H9 (cell line): ENCODE measurements around the gene NRBF2. TPM values are rescaled to one million over a fixed set of nuclear protein-coding genes. Genes with fewer than 3 reads are reported as not detected.

Source experiments
- DNase-seq: peaks from one replicate; pipeline ENCODE4 v3.0.0-alpha.2; 2017
- H2AFZ ChIP-seq: one replicate; pipeline ENCODE4 v1.6.1; 2013; ENCODE audit warnings: mild to moderate bottlenecking, low read length, control low read depth, moderate library complexity
- H2AK5ac ChIP-seq: 2 replicates; pipeline ENCODE4 v1.6.1; 2013; ENCODE audit warnings: low read length, control low read depth, mixed read lengths; ENCODE audit not compliant: insufficient read length
- H2BK120ac ChIP-seq: one replicate; pipeline ENCODE4 v1.6.1; 2013; ENCODE audit warnings: low read depth, mild to moderate bottlenecking, low read length, control low read depth, inconsistent platforms; ENCODE audit not compliant: poor library complexity, severe bottlenecking
- H2BK12ac ChIP-seq: 2 replicates; pipeline ENCODE4 v1.6.1; 2013; ENCODE audit warnings: low read length, control low read depth, mixed read lengths, low read depth; ENCODE audit not compliant: insufficient read length
- H2BK15ac ChIP-seq: 2 replicates; pipeline ENCODE4 v1.6.1; 2013; ENCODE audit warnings: low read depth, low read length, control low read depth
- H2BK20ac ChIP-seq: one replicate; pipeline ENCODE4 v1.6.1; 2013; ENCODE audit warnings: low read depth, mild to moderate bottlenecking, low read length, control low read depth, inconsistent platforms; ENCODE audit not compliant: poor library complexity, severe bottlenecking
- H2BK5ac ChIP-seq: 2 replicates; pipeline ENCODE4 v1.6.1; 2013; ENCODE audit warnings: low read length, control low read depth, mixed read lengths; ENCODE audit not compliant: insufficient read length
- H3K14ac ChIP-seq: 2 replicates; pipeline ENCODE4 v1.6.1; 2013; ENCODE audit warnings: low read length, control low read depth; ENCODE audit not compliant: insufficient read depth
- H3K18ac ChIP-seq: 2 replicates; pipeline ENCODE4 v1.6.1; 2013; ENCODE audit warnings: low read depth, mild to moderate bottlenecking, mixed read lengths, low read length, control low read depth; ENCODE audit not compliant: insufficient read length
- H3K23ac ChIP-seq: 2 replicates; pipeline ENCODE4 v1.6.1; 2013; ENCODE audit warnings: low read length, control low read depth, mixed read lengths, low read depth; ENCODE audit not compliant: insufficient read length
- H3K23me2 ChIP-seq: 2 replicates; pipeline ENCODE4 v1.6.1; 2013; ENCODE audit warnings: low read depth, mild to moderate bottlenecking, mixed read lengths, low read length, control low read depth; ENCODE audit not compliant: insufficient read length, poor library complexity, severe bottlenecking
- H3K27ac ChIP-seq: 2 replicates; pipeline ENCODE4 v1.5.1; 2013; ENCODE audit warnings: low read length, control low read depth, mixed read lengths, low read depth; ENCODE audit not compliant: insufficient read length
- H3K27me3 ChIP-seq: 2 replicates; pipeline ENCODE4 v1.6.1; 2013; ENCODE audit warnings: low read length, control low read depth, inconsistent platforms; ENCODE audit not compliant: insufficient read depth
- H3K4ac ChIP-seq: 2 replicates; pipeline ENCODE4 v1.6.1; 2013; ENCODE audit warnings: low read depth, mild to moderate bottlenecking, control low read depth, inconsistent platforms, low read length, moderate library complexity
- H3K4me1 ChIP-seq: 2 replicates; pipeline ENCODE4 v1.6.1; 2013; ENCODE audit warnings: low read length, control low read depth, inconsistent platforms; ENCODE audit not compliant: insufficient read depth
- H3K4me2 ChIP-seq: 2 replicates; pipeline ENCODE4 v1.6.1; 2013; ENCODE audit warnings: low read length, control low read depth, mixed read lengths; ENCODE audit not compliant: insufficient read length, insufficient read depth
- H3K56ac ChIP-seq: 2 replicates; pipeline ENCODE4 v1.6.1; 2013; ENCODE audit warnings: low read depth, mild to moderate bottlenecking, mixed read lengths, low read length, control low read depth; ENCODE audit not compliant: insufficient read length
- H3K79me1 ChIP-seq: 2 replicates; pipeline ENCODE4 v1.6.1; 2013; ENCODE audit warnings: low read depth, mild to moderate bottlenecking, moderate library complexity, low read length, control low read depth, inconsistent platforms; ENCODE audit not compliant: insufficient read depth, poor library complexity, severe bottlenecking
- H3K79me2 ChIP-seq: 2 replicates; pipeline ENCODE4 v1.6.1; 2013; ENCODE audit warnings: low read length, control low read depth, inconsistent platforms; ENCODE audit not compliant: insufficient read depth
- H3K9ac ChIP-seq: 2 replicates; pipeline ENCODE4 v1.6.1; 2013; ENCODE audit warnings: low read length, control low read depth, mixed read lengths; ENCODE audit not compliant: insufficient read length; ENCODE audit errors: extremely low read depth
- H3K9me3 ChIP-seq: one replicate; pipeline ENCODE4 v1.6.1; 2013; ENCODE audit warnings: low read depth, low read length, inconsistent platforms; ENCODE audit not compliant: control insufficient read depth
- H3T11ph ChIP-seq: one replicate; pipeline ENCODE4 v1.6.1; 2013; ENCODE audit warnings: mild to moderate bottlenecking, low read length, control low read depth, inconsistent platforms
- H4K20me1 ChIP-seq: one replicate; pipeline ENCODE4 v1.6.1; 2013; ENCODE audit not compliant: control insufficient read depth, insufficient read length, insufficient read depth
- H4K5ac ChIP-seq: 2 replicates; pipeline ENCODE4 v1.6.1; 2013; ENCODE audit warnings: low read depth, mild to moderate bottlenecking, mixed read lengths, low read length, control low read depth; ENCODE audit not compliant: insufficient read length
- H4K8ac ChIP-seq: replicated peaks from 2 replicates; pipeline ENCODE4 v1.6.1; 2013; ENCODE audit warnings: low read length, control low read depth, mixed read lengths, low read depth; ENCODE audit not compliant: insufficient read length
- H4K91ac ChIP-seq: 2 replicates; pipeline ENCODE4 v1.6.1; 2013; ENCODE audit warnings: low read depth, mild to moderate bottlenecking, moderate library complexity, mixed read lengths, low read length, control low read depth; ENCODE audit not compliant: insufficient read length
- H3K27ac Mint-ChIP-seq, 3 experiments: 2 replicates in 2 of 3; 3 replicates in 1 of 3; pipeline ENCODE4 v1.8.0; 2020 to 2021; ENCODE audit warnings: mixed read lengths in 3 of 3, mild to moderate bottlenecking in 1 of 3, moderate library complexity in 1 of 3
- H3K27me3 Mint-ChIP-seq: 2 replicates; pipeline ENCODE4 v1.8.0; 2021; ENCODE audit warnings: low read depth, mild to moderate bottlenecking, moderate library complexity, mixed read lengths
- H3K36me3 Mint-ChIP-seq, 3 experiments: 2 replicates in 2 of 3; 3 replicates in 1 of 3; pipeline ENCODE4 v1.8.0; 2020 to 2021; ENCODE audit warnings: low read depth in 3 of 3, mixed read lengths in 3 of 3; ENCODE audit not compliant: insufficient read depth in 1 of 3
- H3K4me1 Mint-ChIP-seq, 2 experiments: 2 replicates each; pipeline ENCODE4 v1.8.0; 2020; ENCODE audit warnings: mixed read lengths in 2 of 2
- H3K4me3 Mint-ChIP-seq, 2 experiments: 2 replicates in 1 of 2; 3 replicates in 1 of 2; pipeline ENCODE4 v1.8.0; 2020 to 2021; ENCODE audit warnings: mild to moderate bottlenecking in 2 of 2, mixed read lengths in 2 of 2, moderate library complexity in 1 of 2
- H3K9me3 Mint-ChIP-seq, 2 experiments: 2 replicates in 1 of 2; 3 replicates in 1 of 2; pipeline ENCODE4 v1.8.0; 2020; ENCODE audit warnings: mild to moderate bottlenecking in 2 of 2, mixed read lengths in 2 of 2, moderate library complexity in 1 of 2
- CTCF ChIP-seq: fragments of 200-600 bp; sonication (generic); conservative IDR thresholded peaks from 3 replicates; pipeline ENCODE4 v1.8.0; 2021; ENCODE audit warnings: antibody characterized with exemption, mild to moderate bottlenecking
- WGBS: extraction: QIAGEN DNeasy Blood & Tissue Kit; methylation state at CpG from one replicate; pipeline ENCODE4 v1.1.7; 2013; ENCODE audit warnings: missing lambda C conversion rate, low lambda C conversion rate, mixed read lengths; ENCODE audit not compliant: insufficient read length; ENCODE audit errors: extremely low coverage; 5-methylcytosine and 5-hydroxymethylcytosine counted together
- total RNA-seq: library from RNA; stranded (reverse); gene quantifications from 2 replicates; pipeline ENCODE4 v1.2.1, GENCODE V29; 2021

NRBF2 gene
- total RNA-seq, 1 experiment from 2014 or later, result 30.1 TPM

GRCh38 chr10:63154546-63155387 lies 21.6 kb downstream of the NRBF2 start:
- Histone ChIP-seq H3K4ac (no peak overlapping the region), H2BK15ac (no peak overlapping the region), H3K9me3 (no peaks in the 10 kb centered on the region), H3K4me2 (no peak overlapping the region), H3K14ac (no peak overlapping the region), H3K56ac (no peak overlapping the region), H2BK120ac (no peak overlapping the region), H3T11ph (no peak overlapping the region), H2BK5ac (no peak overlapping the region), H4K8ac (no peak overlapping the region), H4K20me1 (no peaks in the 10 kb centered on the region), H3K79me1 (peaks cover 6% of the 10 kb centered on the region), H3K79me2 (no peaks in the 10 kb centered on the region), H3K4me1 (no peaks in the 10 kb centered on the region), H3K18ac (no peak overlapping the region), H4K5ac (no peak overlapping the region), H3K9ac (no peak overlapping the region), H3K27me3 (no peaks in the 10 kb centered on the region), H3K23ac (no peak overlapping the region), H2AK5ac (no peak overlapping the region), H2AFZ (no peak overlapping the region), H2BK20ac (no peak overlapping the region), H3K23me2 (no peaks in the 10 kb centered on the region), H4K91ac (no peak overlapping the region), H3K27ac (no peak overlapping the region), H2BK12ac (no peak overlapping the region)
- no peak overlapping the region for H3K4me3 Mint-ChIP-seq
- H3K36me3 Mint-ChIP-seq, result peaks cover 11 to 41% (median 41%) of the 10 kb centered on the region in 3 experiments
- peak overlapping the region in 1 of 3 experiments; percentile 25; a peak in 2 of 7 replicates for H3K27ac Mint-ChIP-seq
- no peaks in the 10 kb centered on the region; the same call in 1 of the 2 replicates for H3K27me3 Mint-ChIP-seq
- no peak for DNase-seq
- peaks cover 4 to 5% of the 10 kb centered on the region in 2 experiments; a peak in 3 of 4 replicates for H3K4me1 Mint-ChIP-seq
- 100% methylated on average over 1 of the region's 6 CpGs for WGBS
- TF ChIP-seq CTCF, result no peak
- H3K9me3 Mint-ChIP-seq, result no peaks in the 10 kb centered on the region; a peak in 1 of 5 replicates
